ENCODE measurements around the gene ARHGEF12. TPM values are rescaled to one million over a fixed set of nuclear protein-coding genes. Genes with fewer than 3 reads are reported as not detected.

Gene ARHGEF12
- total RNA-seq, 2 experiments from 2014 or later: 3.6 TPM

DNA sequence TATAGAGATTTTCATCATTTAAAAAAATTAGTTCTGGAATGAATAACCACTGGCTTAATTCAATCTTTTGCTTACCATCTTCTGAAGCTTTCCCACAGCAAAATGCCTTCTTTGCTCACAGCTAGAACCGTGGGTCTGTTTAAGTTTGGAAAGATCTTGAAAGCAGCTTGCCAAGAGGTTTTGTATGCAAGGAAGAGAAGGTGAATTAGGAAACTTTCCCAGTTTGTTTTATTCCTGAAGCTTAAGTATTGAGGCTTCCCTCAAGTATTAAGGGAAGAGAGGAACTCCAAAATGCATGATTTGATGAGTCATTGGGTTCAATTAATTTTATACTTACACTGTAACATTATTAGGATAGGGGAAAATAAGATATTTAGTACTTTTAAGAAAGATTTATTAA, 1.9 kb upstream of the ARHGEF12 start:
- DNase-seq (no peak), ATAC-seq (ENCODE audit: poor library complexity) (no peak)
- H3K4me1 Mint-ChIP-seq (ENCODE audit: low read depth): peaks cover 23% of the 10 kb centered on the region
- Histone ChIP-seq H3K4me3 (ENCODE audit: low read length) (no peak overlapping the region), H3K36me3 (ENCODE audit: insufficient read depth, low read length) (no peaks in the 10 kb centered on the region), H3K27ac (ENCODE audit: low read depth in 1 of 2, low read length in 2 of 2) (no peak overlapping the region), H3K4me1 (ENCODE audit: insufficient read depth, low read length) (peaks cover 23% of the 10 kb centered on the region), H3K9me3 (ENCODE audit: control insufficient read depth in 1 of 2, insufficient read depth in 1 of 2, low read length in 2 of 2) (peaks cover 0 to 4% of the 10 kb centered on the region in 2 experiments), H3K27me3 (ENCODE audit: control insufficient read depth in 1 of 2, insufficient read depth in 2 of 2, low read length in 2 of 2) (peaks cover 26 to 44% of the 10 kb centered on the region in 2 experiments)
- H3K4me3 Mint-ChIP-seq: no peak overlapping the region
- no peaks in the 10 kb centered on the region for H3K9me3 Mint-ChIP-seq
- intact Hi-C loops (cut with DNase I, micrococcal nuclease): loop anchor here (2.0 to 10.0 kb wide), 5 partner anchors 178 to 778 kb away; partner anchors contain the start of gene GRIK4 (in 1 of the 2)
- ChIA-PET CTCF (interaction anchor here (0.7 to 2.5 kb wide), 5 partner anchors 9 to 860 kb away, joined by 3 to 12 read pairs (median 4); no protein-coding TSS in a partner anchor), POLR2A (interaction anchor here (1.6 kb wide), 1 partner anchor 351 kb away, joined by 8 read pairs; no protein-coding TSS in a partner anchor)
- TF ChIP-seq CTCF (IDR thresholded peaks at IDR 0.05): no peak
- no peaks in the 10 kb centered on the region for H3K36me3 Mint-ChIP-seq (ENCODE audit: low read depth)
- no peak overlapping the region for H3K27ac Mint-ChIP-seq
- H3K27me3 Mint-ChIP-seq: peaks cover 67% of the 10 kb centered on the region

DNA sequence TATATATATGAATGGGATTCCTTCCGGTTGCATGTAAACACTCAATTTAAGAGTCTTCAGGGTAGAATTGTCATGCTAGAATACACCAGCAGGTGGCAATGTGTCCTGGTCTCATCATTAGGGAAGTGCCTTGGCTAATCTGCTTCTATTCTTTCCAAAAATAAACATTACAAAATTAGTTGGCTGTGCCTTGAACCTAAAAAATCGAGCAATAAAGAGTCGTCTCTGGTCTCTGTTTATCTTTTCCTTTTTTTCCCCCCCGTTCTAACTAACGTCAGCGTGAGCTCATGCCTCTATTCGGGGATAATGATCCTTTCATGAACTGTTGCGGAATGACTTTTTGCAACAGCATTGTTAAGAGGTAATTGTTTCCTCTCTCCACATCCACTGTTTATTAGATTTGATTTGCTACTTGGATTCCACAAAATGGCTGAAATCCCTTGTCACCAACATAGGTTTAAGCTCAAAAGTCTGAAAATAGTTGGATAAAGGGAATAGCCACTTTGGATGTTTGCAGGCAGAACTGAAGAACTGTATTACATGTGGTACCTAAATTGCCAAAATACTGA, 1.2 kb upstream of the ARHGEF12 start:
- H3K4me1 Mint-ChIP-seq (ENCODE audit: low read depth): peaks cover 30% of the 10 kb centered on the region
- ATAC-seq (ENCODE audit: poor library complexity): peak; percentile 52
- Histone ChIP-seq H3K4me1 (ENCODE audit: insufficient read depth, low read length) (peaks cover 26% of the 10 kb centered on the region), H3K27ac (ENCODE audit: low read depth in 1 of 2, low read length in 2 of 2) (no peak overlapping the region), H3K36me3 (ENCODE audit: insufficient read depth, low read length) (no peaks in the 10 kb centered on the region), H3K9me3 (ENCODE audit: control insufficient read depth in 1 of 2, insufficient read depth in 1 of 2, low read length in 2 of 2) (peaks cover 0 to 4% of the 10 kb centered on the region in 2 experiments), H3K27me3 (ENCODE audit: control insufficient read depth in 1 of 2, insufficient read depth in 2 of 2, low read length in 2 of 2) (peaks cover 30 to 44% of the 10 kb centered on the region in 2 experiments), H3K4me3 (ENCODE audit: low read length) (peak overlapping the region; percentile 77)
- H3K4me3 Mint-ChIP-seq: peak overlapping the region; percentile 87
- peak in 12 of 14 experiments; percentile 5 to 85 (median 44) for DNase-seq
- ChIA-PET CTCF (interaction anchor here (1.2 to 2.5 kb wide), 4 partner anchors 9 to 860 kb away, joined by 3 to 12 read pairs (median 4); no protein-coding TSS in a partner anchor), POLR2A (interaction anchor here (1.6 kb wide), 1 partner anchor 350 kb away, joined by 8 read pairs; no protein-coding TSS in a partner anchor)
- no peaks in the 10 kb centered on the region for H3K36me3 Mint-ChIP-seq (ENCODE audit: low read depth)
- peak; percentile 73 for TF ChIP-seq CTCF (IDR thresholded peaks at IDR 0.05)
- H3K9me3 Mint-ChIP-seq: no peaks in the 10 kb centered on the region
- peaks cover 67% of the 10 kb centered on the region for H3K27me3 Mint-ChIP-seq
- H3K27ac Mint-ChIP-seq: no peak overlapping the region
- intact Hi-C loops (cut with DNase I, micrococcal nuclease): loop anchor here (1.0 to 10.0 kb wide), 8 partner anchors 9 to 777 kb away; partner anchors contain the start of gene GRIK4 (in 1 of the 2)

- H3K27ac Mint-ChIP-seq: no peak overlapping the region
- POLR2A ChIA-PET: interaction anchor here (1.3 kb wide), 1 partner anchor 349 kb away, joined by 3 read pairs; no protein-coding TSS in a partner anchor
These were observed 681 bp upstream of the ARHGEF12 start for GRCh38 chr11:120335556-120335907.

More at GRCh38 chr11:120335556-120335907, 681 bp upstream of the ARHGEF12 start:
- Mint-ChIP-seq H3K36me3 (ENCODE audit: low read depth) (no peaks in the 10 kb centered on the region), H3K4me1 (ENCODE audit: low read depth) (peaks cover 30% of the 10 kb centered on the region), H3K4me3 (peak overlapping the region; percentile 87), H3K9me3 (no peaks in the 10 kb centered on the region), H3K27me3 (peaks cover 67% of the 10 kb centered on the region)
- peak overlapping the region; percentile 77 for H3K4me3 ChIP-seq (ENCODE audit: low read length)
- DNase-seq: peak in 5 of 14 experiments; percentile 12 to 61 (median 27)
- peaks cover 0 to 4% of the 10 kb centered on the region in 2 experiments for H3K9me3 ChIP-seq (ENCODE audit: control insufficient read depth in 1 of 2, insufficient read depth in 1 of 2, low read length in 2 of 2)
- CTCF ChIA-PET: interaction anchor here (1.8 to 2.5 kb wide), 2 partner anchors 350 to 859 kb away, joined by 5 to 12 read pairs; no protein-coding TSS in a partner anchor
- TF ChIP-seq CTCF (IDR thresholded peaks at IDR 0.05): no peak
- intact Hi-C loops (cut with DNase I, micrococcal nuclease): loop anchor here (1.0 to 10.0 kb wide), 6 partner anchors 9 to 777 kb away; no protein-coding TSS in a partner anchor
- peaks cover 26% of the 10 kb centered on the region for H3K4me1 ChIP-seq (ENCODE audit: insufficient read depth, low read length)
- H3K27me3 ChIP-seq (ENCODE audit: control insufficient read depth in 1 of 2, insufficient read depth in 2 of 2, low read length in 2 of 2): peaks cover 28 to 48% of the 10 kb centered on the region in 2 experiments
- no peaks in the 10 kb centered on the region for H3K36me3 ChIP-seq (ENCODE audit: insufficient read depth, low read length)
- ATAC-seq (ENCODE audit: poor library complexity): no peak
- H3K27ac ChIP-seq (ENCODE audit: low read depth in 1 of 2, low read length in 2 of 2): no peak overlapping the region

Data from CD4-positive, alpha-beta T cell (primary cell).